Body of pancreas (tissue), 4 donors: Measurements from ENCODE around the gene ATP9B. TPM values are rescaled to one million over a fixed set of nuclear protein-coding genes. Genes with fewer than 3 reads are reported as not detected.
"Not testable (repeated sequence)": the region's sequence is repeated elsewhere in the genome, so short reads cannot be mapped to it uniquely, and the experiment has no call there.

Experiments used
- ATAC-seq: fragments of 150-250 bp; one replicate; pipeline ENCODE4 v1.9.1; 2016
- DNase-seq, 4 donors: peaks; one replicate each; pipeline ENCODE4 v3.0.0-alpha.2; 2019
- H3K27ac ChIP-seq, 4 donors: fragments of 200-600 bp; sonication (generic); 1 replicate in 3 of 4; 2 replicates in 1 of 4; pipeline versions ENCODE4 v1.5.1 to v1.6.1; 2016 to 2019; ENCODE audit warnings: mild to moderate bottlenecking in 1 of 4, mixed read lengths in 1 of 4, moderate library complexity in 1 of 4
- H3K27me3 ChIP-seq, 2 donors: fragments of 200-600 bp; sonication (generic); one replicate each; pipeline ENCODE4 v1.6.0; 2016; ENCODE audit warnings: mild to moderate bottlenecking in 1 of 2
- H3K36me3 ChIP-seq, 2 donors: fragments of 200-600 bp; sonication (generic); replicated peaks in 1 of 2; 2 replicates each; pipeline ENCODE4 v1.5.1; 2016; ENCODE audit warnings: low read depth in 2 of 2; ENCODE audit not compliant: insufficient read depth in 1 of 2
- H3K4me1 ChIP-seq: fragments of 200-600 bp; sonication (generic); one replicate; pipeline ENCODE4 v1.6.0; 2016
- H3K4me3 ChIP-seq, 2 donors: fragments of 200-600 bp; sonication (generic); 1 replicate in 1 of 2; 2 replicates in 1 of 2; pipeline ENCODE4 v1.5.1; 2016 to 2019
- H3K9me3 ChIP-seq, 3 donors: fragments of 200-600 bp; sonication (generic); 1 replicate in 2 of 3; 2 replicates in 1 of 3; pipeline ENCODE4 v1.5.1; 2016
- POLR2A ChIP-seq, 3 donors: fragments of 450-650 bp; IDR thresholded peaks; one replicate each; pipeline ENCODE4 v1.6.1; 2016; ENCODE audit warnings: antibody characterized with exemption in 3 of 3, mild to moderate bottlenecking in 2 of 3
- WGBS, 2 donors: methylation state at CpG; one replicate each; pipeline ENCODE4 v1.1.5; 2017; 5-methylcytosine and 5-hydroxymethylcytosine counted together
- intact Hi-C: fragments of 100-400 bp; cut with DNase I; formaldehyde crosslinking; loops from one replicate; pipeline ENCODE4 v1.15.1; 2023
- total RNA-seq, 2 donors: library from RNA; depleted of rRNA; stranded (reverse); fragments of >200 nt; gene quantifications; one replicate each; pipeline ENCODE4 v1.1.0, GENCODE V29; 2016
- TF ChIP-seq, protein P1 (sequence below), 7 experiments: fragments of 450-650 bp in 4 of 7; fragments of 200-600 bp in 3 of 7; sonication (generic) in 3 of 7; IDR thresholded peaks; one replicate each; pipeline ENCODE4 v1.5.1; 2016 to 2019; ENCODE audit warnings: antibody characterized with exemption in 7 of 7

The ATP9B gene
- total RNA-seq, 2 donors from 2014 or later, result 19.7 to 21.1 TPM

DNA sequence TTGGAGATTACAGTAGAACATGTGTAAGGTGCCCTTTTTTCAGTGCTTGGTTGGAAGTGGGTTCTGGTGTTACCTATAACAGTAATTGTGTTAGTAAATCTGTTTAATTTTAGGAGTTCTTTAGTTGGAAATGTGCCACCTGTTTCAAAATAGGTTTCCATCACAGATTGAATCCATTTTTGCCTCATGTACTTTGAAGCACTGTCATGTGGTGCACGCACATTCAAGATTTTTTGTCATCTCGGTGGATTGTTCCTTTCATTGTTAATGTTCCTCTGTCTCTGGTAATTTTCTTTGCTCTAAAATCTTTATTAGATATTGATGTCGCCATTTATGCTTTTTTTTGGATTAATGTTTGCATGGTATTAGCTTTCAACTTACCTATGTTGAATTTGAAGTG, 1.3 kb downstream of the ATP9B start:
- DNase-seq (no peak), ATAC-seq (no peak)
- Histone ChIP-seq H3K4me1 (peaks cover 20% of the 10 kb centered on the region), H3K4me3 (peak overlapping the region in 1 of 2 donors; percentile 91), H3K27ac (no peak overlapping the region), H3K9me3 (no peaks in the 10 kb centered on the region), H3K27me3 (no peaks in the 10 kb centered on the region), H3K36me3 (no peaks in the 10 kb centered on the region)
- 71 to 86% methylated on average over 3 of the region's 3 CpGs for WGBS, 2 donors
- no peak for TF ChIP-seq POLR2A (IDR thresholded peaks at IDR 0.05)
- TF ChIP-seq, protein P1, sequence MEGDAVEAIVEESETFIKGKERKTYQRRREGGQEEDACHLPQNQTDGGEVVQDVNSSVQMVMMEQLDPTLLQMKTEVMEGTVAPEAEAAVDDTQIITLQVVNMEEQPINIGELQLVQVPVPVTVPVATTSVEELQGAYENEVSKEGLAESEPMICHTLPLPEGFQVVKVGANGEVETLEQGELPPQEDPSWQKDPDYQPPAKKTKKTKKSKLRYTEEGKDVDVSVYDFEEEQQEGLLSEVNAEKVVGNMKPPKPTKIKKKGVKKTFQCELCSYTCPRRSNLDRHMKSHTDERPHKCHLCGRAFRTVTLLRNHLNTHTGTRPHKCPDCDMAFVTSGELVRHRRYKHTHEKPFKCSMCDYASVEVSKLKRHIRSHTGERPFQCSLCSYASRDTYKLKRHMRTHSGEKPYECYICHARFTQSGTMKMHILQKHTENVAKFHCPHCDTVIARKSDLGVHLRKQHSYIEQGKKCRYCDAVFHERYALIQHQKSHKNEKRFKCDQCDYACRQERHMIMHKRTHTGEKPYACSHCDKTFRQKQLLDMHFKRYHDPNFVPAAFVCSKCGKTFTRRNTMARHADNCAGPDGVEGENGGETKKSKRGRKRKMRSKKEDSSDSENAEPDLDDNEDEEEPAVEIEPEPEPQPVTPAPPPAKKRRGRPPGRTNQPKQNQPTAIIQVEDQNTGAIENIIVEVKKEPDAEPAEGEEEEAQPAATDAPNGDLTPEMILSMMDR (IDR thresholded peaks at IDR 0.05), result no peak
- intact Hi-C loops, result no loop called here

DNA sequence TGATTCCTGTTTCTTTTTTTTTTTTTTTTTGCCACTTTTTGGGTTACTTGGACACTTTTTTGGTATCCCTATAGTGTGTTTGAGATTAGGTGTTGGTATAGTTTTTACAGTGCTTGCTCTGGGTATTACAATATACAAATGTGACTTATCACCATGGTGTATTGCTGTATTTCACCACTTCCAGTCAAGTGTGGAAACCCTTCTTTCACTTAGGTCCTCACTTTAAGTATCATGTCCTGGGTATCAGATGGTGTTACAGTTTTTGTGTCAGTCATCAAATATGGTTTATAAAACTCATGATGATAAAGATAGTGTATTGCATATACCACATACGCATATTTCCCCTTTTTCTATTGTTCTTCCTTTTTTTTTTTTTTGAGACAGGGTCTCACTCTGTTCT, 1.8 kb downstream of the ATP9B start:
- intact Hi-C loops, result no loop called here
- 80 to 88% methylated on average over 1 of the region's 1 CpG for WGBS, 2 donors
- ATAC-seq, result no peak

DNA sequence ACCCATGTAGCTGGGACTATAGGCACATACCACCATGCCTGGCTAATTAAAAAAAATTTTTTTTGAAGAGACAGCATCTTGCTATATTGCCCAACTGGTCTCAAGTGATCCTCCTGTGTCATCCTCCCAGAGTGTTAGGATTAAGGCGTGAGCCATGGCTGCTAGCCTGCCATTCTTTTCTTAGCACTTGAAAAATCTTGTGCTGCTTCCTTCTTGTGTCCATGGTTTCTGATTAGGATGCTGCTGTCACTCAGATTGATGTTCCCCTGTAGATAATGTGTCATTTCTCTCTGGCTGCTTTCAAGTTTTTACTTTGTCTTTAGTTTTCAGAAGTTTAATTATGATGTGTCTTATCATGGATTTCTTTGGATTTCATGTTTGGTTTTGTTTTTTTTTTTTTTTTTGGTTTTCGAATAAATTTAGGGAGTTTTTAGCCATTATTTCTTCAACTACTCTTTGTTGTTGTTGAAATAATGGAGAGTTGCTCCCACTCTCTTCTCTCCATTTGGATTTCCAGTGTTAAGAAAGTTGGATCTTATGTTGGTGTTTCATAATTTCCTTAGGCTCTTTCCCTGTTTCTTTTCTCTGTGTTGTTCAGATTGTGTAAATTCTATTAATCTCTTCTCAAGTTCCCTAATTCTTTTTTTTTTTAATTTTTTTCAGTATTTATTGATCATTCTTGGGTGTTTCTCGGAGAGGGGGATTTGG, 2.5 kb downstream of the ATP9B start:
- Histone ChIP-seq H3K9me3 (no peaks in the 10 kb centered on the region), H3K36me3 (no peaks in the 10 kb centered on the region), H3K27ac (no peak overlapping the region), H3K27me3 (no peaks in the 10 kb centered on the region), H3K4me1 (peaks cover 20% of the 10 kb centered on the region), H3K4me3 (no peak overlapping the region)
- ATAC-seq (no peak), DNase-seq (no peak)
- WGBS, 2 donors, result 90 to 96% methylated on average over 3 of the region's 3 CpGs
- no peak for TF ChIP-seq POLR2A (IDR thresholded peaks at IDR 0.05)
- TF ChIP-seq, protein P1 (IDR thresholded peaks at IDR 0.05), result no peak
- intact Hi-C loops, result no loop called here

More for the DNA sequence above, 1.8 kb downstream of the ATP9B start:
- H3K4me3 ChIP-seq, result no peak overlapping the region
- TF ChIP-seq, protein P1 (IDR thresholded peaks at IDR 0.05), result no peak
- no peak for TF ChIP-seq POLR2A (IDR thresholded peaks at IDR 0.05)
- H3K4me1 ChIP-seq, result peaks cover 20% of the 10 kb centered on the region
- H3K27ac ChIP-seq, result no peak overlapping the region
- H3K9me3 ChIP-seq, result no peaks in the 10 kb centered on the region
- no peaks in the 10 kb centered on the region for H3K27me3 ChIP-seq
- H3K36me3 ChIP-seq, result no peaks in the 10 kb centered on the region
- no peak for DNase-seq

DNA sequence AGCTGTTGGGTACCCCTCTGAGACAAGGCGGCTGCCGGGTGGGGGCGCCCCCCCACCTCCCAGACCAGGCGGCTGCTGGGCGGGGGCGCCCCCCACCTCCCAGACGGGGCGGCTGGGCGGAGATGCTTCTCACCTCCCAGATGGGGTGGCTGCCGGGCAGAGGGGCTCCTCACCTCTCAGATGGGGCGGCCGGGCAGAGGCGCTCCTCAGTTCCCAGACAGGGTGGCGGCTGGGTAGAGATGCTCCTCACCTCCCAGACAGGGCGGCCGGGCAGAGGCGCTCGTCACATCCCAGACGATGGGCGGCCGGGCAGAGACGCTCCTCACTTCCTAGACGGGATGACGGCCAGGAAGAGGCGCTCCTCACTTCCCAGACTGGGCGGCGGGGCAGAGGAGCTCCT, 3.5 kb downstream of the ATP9B start:
- DNase-seq, intact Hi-C loops, H3K36me3 ChIP-seq, H3K27me3 ChIP-seq, ATAC-seq, H3K27ac ChIP-seq, H3K4me3 ChIP-seq, H3K9me3 ChIP-seq: not testable (repeated sequence)
- WGBS, 2 donors, result 92 to 96% methylated on average over 12 to 26 of the region's 27 CpGs
- peaks cover 20% of the 10 kb centered on the region for H3K4me1 ChIP-seq

DNA sequence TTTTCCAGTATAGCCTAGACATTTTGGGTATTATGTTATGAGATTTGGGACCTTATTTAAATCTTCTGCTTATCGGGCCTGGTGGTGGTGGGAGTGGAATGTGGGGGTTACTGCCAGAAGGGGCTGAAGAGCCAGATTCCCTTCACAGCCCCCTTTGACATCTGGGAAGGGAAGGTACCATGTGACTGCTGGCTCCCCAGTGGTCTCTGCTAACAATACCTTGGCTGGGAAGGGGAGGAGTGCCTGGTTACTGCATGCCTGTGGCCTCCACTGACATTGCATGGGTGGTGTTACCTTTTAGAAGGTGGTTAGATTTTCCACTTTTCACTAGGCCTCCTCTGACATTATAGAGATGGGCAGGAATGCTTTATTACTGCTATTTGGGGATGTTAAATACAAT, 8.0 kb downstream of the ATP9B start:
- no peaks in the 10 kb centered on the region for H3K4me1 ChIP-seq
- DNase-seq (no peak), ATAC-seq (no peak)
- WGBS, 2 donors, result 84 to 100% methylated on average over 1 of the region's 1 CpG
- no peak overlapping the region for H3K27ac ChIP-seq
- no peaks in the 10 kb centered on the region for H3K9me3 ChIP-seq
- H3K4me3 ChIP-seq, result no peak overlapping the region
- no peaks in the 10 kb centered on the region for H3K27me3 ChIP-seq
- intact Hi-C loops, result no loop called here
- H3K36me3 ChIP-seq, result no peaks in the 10 kb centered on the region
- TF ChIP-seq POLR2A (IDR thresholded peaks at IDR 0.05), result no peak
- TF ChIP-seq, protein P1 (IDR thresholded peaks at IDR 0.05), result no peak

DNA sequence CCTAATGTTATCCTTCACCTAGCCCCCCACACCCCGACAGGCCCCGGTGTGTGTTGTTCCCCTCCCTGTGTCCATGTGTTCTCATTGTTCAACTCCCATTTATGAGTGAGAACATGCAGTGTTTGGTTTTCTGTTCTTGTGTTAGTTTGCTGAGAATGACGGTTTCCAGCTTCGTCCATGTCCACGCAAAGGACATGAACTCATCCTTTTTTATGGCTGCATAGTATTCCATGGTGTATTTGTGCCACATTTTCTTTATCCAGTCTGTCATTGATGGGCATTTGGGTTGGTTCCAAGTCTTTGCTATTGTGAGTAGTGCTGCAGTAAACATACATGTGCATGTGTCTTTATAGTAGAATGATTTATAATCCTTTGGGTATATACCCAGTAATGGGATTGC, 9.6 kb downstream of the ATP9B start:
- ATAC-seq, H3K4me1 ChIP-seq, intact Hi-C loops, H3K36me3 ChIP-seq, H3K4me3 ChIP-seq, H3K9me3 ChIP-seq, H3K27me3 ChIP-seq, DNase-seq, H3K27ac ChIP-seq: not testable (repeated sequence)
- 98 to 99% methylated on average over 5 of the region's 5 CpGs for whole genome bisulfite sequencing, 2 donors
